SK-N-SH treated with all-trans-retinoic acid at 6 μM for 48 hours (cell line): ENCODE data around the gene DCDC1.
A peak's percentile ranks its signal among the peaks of the same experiment; 100 is the strongest.

Experiments used
- ATAC-seq: fragments of 200-7000 bp; cut with Tn5 transposase; 3 replicates; pipeline ENCODE4 v1.9.1; 2020; ENCODE audit warnings: mild to moderate bottlenecking, moderate library complexity
- CREB5 ChIP-seq: fragments of 250-450 bp; sonication (Bioruptor Pico); IDR thresholded peaks from 2 replicates; pipeline ENCODE4 v1.5.1; 2020; ENCODE audit warnings: low read depth, mild to moderate bottlenecking, moderate library complexity
- CSDC2 ChIP-seq: fragments of 250-450 bp; sonication (Bioruptor Pico); IDR thresholded peaks from 2 replicates; pipeline ENCODE4 v1.5.0; 2020; ENCODE audit warnings: mild to moderate bottlenecking, moderate library complexity
- CSRNP3 ChIP-seq: fragments of 250-450 bp; sonication (Bioruptor Pico); IDR thresholded peaks from 2 replicates; pipeline ENCODE4 v1.5.1; 2021; ENCODE audit warnings: mild to moderate bottlenecking, moderate library complexity
- ESRRG ChIP-seq: fragments of 250-450 bp; sonication (Bioruptor Pico); IDR thresholded peaks from 2 replicates; pipeline ENCODE4 v1.6.1; 2021; ENCODE audit warnings: mild to moderate bottlenecking
- GLIS3 ChIP-seq: fragments of 250-450 bp; sonication (Bioruptor Pico); IDR thresholded peaks from 2 replicates; pipeline ENCODE4 v1.5.0; 2020; ENCODE audit warnings: mild to moderate bottlenecking, moderate library complexity
- ISL1 ChIP-seq: fragments of 250-450 bp; sonication (Bioruptor Pico); IDR thresholded peaks from 2 replicates; pipeline ENCODE4 v2.1.2; 2022; ENCODE audit warnings: mild to moderate bottlenecking, moderate library complexity
- OSR1 ChIP-seq: fragments of 250-450 bp; sonication (Bioruptor Pico); IDR thresholded peaks from 2 replicates; pipeline ENCODE4 v1.8.0; 2022; ENCODE audit warnings: moderate library complexity, mild to moderate bottlenecking, inconsistent platforms
- PATZ1 ChIP-seq: fragments of 250-450 bp; sonication (Bioruptor Pico); IDR thresholded peaks from 2 replicates; pipeline ENCODE4 v1.8.0; 2020; ENCODE audit warnings: mild to moderate bottlenecking, moderate library complexity, borderline replicate concordance
- POU6F1 ChIP-seq: fragments of 250-450 bp; sonication (Bioruptor Pico); IDR thresholded peaks from 2 replicates; pipeline ENCODE4 v1.8.0; 2021; ENCODE audit warnings: low read depth, mild to moderate bottlenecking, moderate library complexity, borderline replicate concordance
- PPARA ChIP-seq: fragments of 250-450 bp; sonication (Bioruptor Pico); IDR thresholded peaks from 2 replicates; pipeline ENCODE4 v1.5.0; 2020; ENCODE audit warnings: mild to moderate bottlenecking, borderline replicate concordance
- RARB ChIP-seq: fragments of 250-450 bp; sonication (Bioruptor Pico); IDR thresholded peaks from 2 replicates; pipeline ENCODE4 v1.8.0; 2021; ENCODE audit warnings: mild to moderate bottlenecking, moderate library complexity
- SNAI2 ChIP-seq: fragments of 250-450 bp; sonication (Bioruptor Pico); IDR thresholded peaks from 2 replicates; pipeline ENCODE4 v1.5.0; 2020; ENCODE audit warnings: mild to moderate bottlenecking, moderate library complexity
- TCF4 ChIP-seq: fragments of 250-450 bp; sonication (Bioruptor Pico); IDR thresholded peaks from 2 replicates; pipeline ENCODE4 v1.8.0; 2021; ENCODE audit warnings: mild to moderate bottlenecking, moderate library complexity, borderline replicate concordance
- TOX ChIP-seq: fragments of 250-450 bp; sonication (Bioruptor Pico); IDR thresholded peaks from 2 replicates; pipeline ENCODE4 v1.8.0; 2021; ENCODE audit warnings: mild to moderate bottlenecking, moderate library complexity, borderline replicate concordance
- TSHZ2 ChIP-seq: fragments of 250-450 bp; sonication (Bioruptor Pico); IDR thresholded peaks from 2 replicates; pipeline ENCODE4 v1.5.0; 2020; ENCODE audit warnings: mild to moderate bottlenecking, moderate library complexity
- ZC3H10 ChIP-seq: fragments of 250-450 bp; sonication (Bioruptor Pico); IDR thresholded peaks from 2 replicates; pipeline ENCODE4 v1.5.1; 2021; ENCODE audit warnings: mild to moderate bottlenecking, moderate library complexity
- ZFP3 ChIP-seq: fragments of 250-450 bp; sonication (Bioruptor Pico); IDR thresholded peaks from 2 replicates; pipeline ENCODE4 v1.5.0; 2020; ENCODE audit warnings: mild to moderate bottlenecking, moderate library complexity
- ZFP30 ChIP-seq: fragments of 450-650 bp; formaldehyde crosslinking; IDR thresholded peaks from 2 replicates; pipeline ENCODE4 v1.5.0; 2022; ENCODE audit warnings: mild to moderate bottlenecking, moderate library complexity
- ZNF565 ChIP-seq: fragments of 450-650 bp; formaldehyde crosslinking; conservative IDR thresholded peaks from 2 replicates; pipeline ENCODE4 v1.5.0; 2020; ENCODE audit warnings: low read depth, mild to moderate bottlenecking, moderate library complexity
- ZNF70 ChIP-seq: fragments of 450-650 bp; formaldehyde crosslinking; IDR thresholded peaks from 2 replicates; pipeline ENCODE4 v1.5.0; 2020; ENCODE audit warnings: mild to moderate bottlenecking, moderate library complexity

The DCDC1 gene

GRCh38 chr11:30921811-30922210 is 447.7 kb downstream of the DCDC1 start:
- no peak for TF ChIP-seq ZFP30 (CRISPR knock-in tag)
- TF ChIP-seq CREB5 (CRISPR knock-in tag) = no peak

GRCh38 chr11:30919389-30920152 is 450.0 kb downstream of the DCDC1 start:
- no peak for TF ChIP-seq PPARA (CRISPR knock-in tag)
- ATAC-seq = no peak

More at GRCh38 chr11:30921811-30922210, 447.7 kb downstream of the DCDC1 start:
- no peak for ATAC-seq

- ATAC-seq = peak; percentile 81
- TF ChIP-seq ZC3H10 (CRISPR knock-in tag) (no peak), ZFP30 (CRISPR knock-in tag) (no peak), ESRRG (CRISPR knock-in tag) (no peak), SNAI2 (no peak), TOX (CRISPR knock-in tag) (no peak), PATZ1 (no peak), ZNF565 (CRISPR knock-in tag) (no peak), ISL1 (no peak), OSR1 (CRISPR knock-in tag) (no peak), POU6F1 (no peak), TCF4 (CRISPR knock-in tag) (no peak), RARB (no peak), GLIS3 (no peak), TSHZ2 (CRISPR knock-in tag) (no peak), CSRNP3 (CRISPR knock-in tag) (no peak), ZFP3 (CRISPR knock-in tag) (no peak), PPARA (CRISPR knock-in tag) (no peak)
Measured at GRCh38 chr11:30917859-30918478, 451.6 kb downstream of the DCDC1 start.

GRCh38 chr11:30917266-30917665 is 452.3 kb downstream of the DCDC1 start:
- ATAC-seq = no peak
- TF ChIP-seq OSR1 (CRISPR knock-in tag) (no peak), POU6F1 (no peak), CREB5 (CRISPR knock-in tag) (no peak), PATZ1 (no peak), CSDC2 (CRISPR knock-in tag) (no peak), ZNF70 (CRISPR knock-in tag) (no peak), TCF4 (CRISPR knock-in tag) (no peak)
